ENCODE measurements around the gene KIR3DL3.
"Not testable (repeated sequence)": the region's sequence is repeated elsewhere in the genome, so short reads cannot be mapped to it uniquely, and the experiment has no call there.

Gene KIR3DL3

DNA sequence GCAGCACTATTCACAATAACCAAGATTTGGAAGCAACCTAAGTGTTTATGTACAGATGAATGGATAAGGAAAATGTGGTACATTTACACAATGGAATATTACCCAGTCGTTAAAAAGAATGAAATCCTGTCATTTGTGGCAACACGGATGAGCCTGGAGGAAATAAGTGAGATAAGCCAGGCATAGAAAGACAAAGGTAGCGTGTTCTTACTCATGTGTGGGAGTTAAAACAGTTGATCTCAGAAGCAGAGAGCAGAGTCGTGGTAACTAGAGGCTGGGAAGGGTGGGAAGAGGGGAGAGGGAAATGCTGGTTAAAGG lies 32.0 kb upstream of the KIR3DL3 start:
- TF ChIP-seq, protein P1, sequence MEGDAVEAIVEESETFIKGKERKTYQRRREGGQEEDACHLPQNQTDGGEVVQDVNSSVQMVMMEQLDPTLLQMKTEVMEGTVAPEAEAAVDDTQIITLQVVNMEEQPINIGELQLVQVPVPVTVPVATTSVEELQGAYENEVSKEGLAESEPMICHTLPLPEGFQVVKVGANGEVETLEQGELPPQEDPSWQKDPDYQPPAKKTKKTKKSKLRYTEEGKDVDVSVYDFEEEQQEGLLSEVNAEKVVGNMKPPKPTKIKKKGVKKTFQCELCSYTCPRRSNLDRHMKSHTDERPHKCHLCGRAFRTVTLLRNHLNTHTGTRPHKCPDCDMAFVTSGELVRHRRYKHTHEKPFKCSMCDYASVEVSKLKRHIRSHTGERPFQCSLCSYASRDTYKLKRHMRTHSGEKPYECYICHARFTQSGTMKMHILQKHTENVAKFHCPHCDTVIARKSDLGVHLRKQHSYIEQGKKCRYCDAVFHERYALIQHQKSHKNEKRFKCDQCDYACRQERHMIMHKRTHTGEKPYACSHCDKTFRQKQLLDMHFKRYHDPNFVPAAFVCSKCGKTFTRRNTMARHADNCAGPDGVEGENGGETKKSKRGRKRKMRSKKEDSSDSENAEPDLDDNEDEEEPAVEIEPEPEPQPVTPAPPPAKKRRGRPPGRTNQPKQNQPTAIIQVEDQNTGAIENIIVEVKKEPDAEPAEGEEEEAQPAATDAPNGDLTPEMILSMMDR (IDR thresholded peaks at IDR 0.05; ENCODE audit: low read depth, low read length), result no peak
- no peak overlapping the region for H3K4me3 ChIP-seq (ENCODE audit: low read depth, low read length)

DNA sequence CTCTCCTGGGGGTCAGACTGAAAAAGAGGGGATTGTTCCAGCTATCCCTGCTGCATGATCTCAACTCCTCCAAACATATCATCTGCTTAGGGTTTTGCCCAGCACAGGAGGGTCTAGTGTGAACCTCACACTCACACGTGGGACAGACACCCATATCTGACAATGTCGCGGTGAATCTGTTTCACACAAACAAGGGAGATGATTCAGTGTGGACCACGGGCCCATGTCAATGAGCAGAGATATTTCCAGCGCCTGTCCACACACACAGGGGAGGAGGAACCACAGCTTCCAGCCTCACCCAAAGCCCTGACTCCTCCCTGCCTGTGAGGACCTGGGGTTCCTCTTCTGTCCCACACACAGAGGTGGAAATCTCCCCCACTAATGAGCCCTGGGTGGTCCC lies 29.6 kb upstream of the KIR3DL3 start:
- no peak overlapping the region for H3K4me3 ChIP-seq (ENCODE audit: low read depth, low read length)
- TF ChIP-seq, protein P1 (IDR thresholded peaks at IDR 0.05; ENCODE audit: low read depth, low read length), result no peak

DNA sequence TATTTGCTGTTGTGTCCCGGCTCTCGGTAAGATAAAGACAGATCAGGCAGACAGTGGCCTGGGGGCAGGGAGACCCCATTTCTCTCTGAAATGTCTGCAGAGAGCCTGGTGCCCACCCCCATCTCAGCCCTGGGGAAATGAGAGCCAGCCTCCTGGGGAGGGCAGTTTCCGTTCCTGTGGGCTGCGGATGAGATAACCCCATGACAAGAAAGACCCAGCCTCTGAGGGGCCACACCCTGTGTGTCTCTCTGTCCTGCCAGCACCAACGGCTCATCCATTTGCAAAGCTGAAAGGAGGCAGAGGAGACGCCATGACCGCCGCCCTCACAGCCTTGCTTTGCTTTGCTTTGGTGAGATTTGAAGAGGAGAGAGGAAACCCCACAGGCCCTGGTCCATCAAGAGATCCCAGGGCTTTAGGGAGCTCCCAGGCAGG lies 28.1 kb upstream of the KIR3DL3 start:
- no peak overlapping the region for H3K4me3 ChIP-seq (ENCODE audit: low read depth, low read length)
- TF ChIP-seq, protein P1 (IDR thresholded peaks at IDR 0.05; ENCODE audit: low read depth, low read length), result no peak

DNA sequence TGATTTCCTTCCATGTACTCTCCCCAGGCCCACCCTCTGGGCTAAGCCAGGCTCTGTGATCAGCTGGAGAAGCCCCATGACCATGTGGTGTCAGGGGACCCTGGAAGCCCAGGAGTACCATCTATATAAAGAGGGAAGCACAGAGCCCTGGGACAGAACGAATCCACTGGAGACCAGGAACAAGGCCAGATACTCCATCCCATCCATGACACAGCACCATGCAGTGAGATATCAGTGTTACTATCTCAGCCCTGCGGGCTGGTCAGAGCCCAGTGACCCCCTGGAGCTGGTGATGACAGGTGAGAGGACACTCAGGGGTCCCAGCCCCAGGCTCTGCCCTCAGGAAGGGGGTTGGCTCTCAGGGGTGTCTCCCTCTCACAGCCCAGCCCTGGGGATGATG lies 27.5 kb upstream of the KIR3DL3 start:
- no peak overlapping the region for H3K4me3 ChIP-seq (ENCODE audit: low read depth, low read length)
- TF ChIP-seq, protein P1 (IDR thresholded peaks at IDR 0.05; ENCODE audit: low read depth, low read length), result no peak

DNA sequence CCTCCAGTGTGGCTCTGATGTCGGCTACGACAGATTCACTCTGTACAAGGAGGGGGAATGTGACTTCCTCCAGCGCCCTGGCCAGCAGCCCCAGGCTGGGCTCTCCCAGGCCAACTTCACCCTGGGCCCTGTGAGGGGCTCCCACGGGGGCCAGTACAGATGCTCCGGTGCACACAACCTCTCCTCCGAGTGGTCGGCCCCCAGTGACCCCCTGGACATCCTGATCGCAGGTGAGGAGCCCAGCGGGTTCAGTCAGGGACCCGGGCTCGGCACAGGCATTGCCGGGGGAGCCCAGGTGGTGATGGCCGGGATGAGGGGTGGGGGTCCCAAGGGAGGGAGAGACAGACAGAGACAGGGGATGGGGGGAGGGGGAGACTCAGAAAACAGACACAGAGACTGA lies 26.5 kb upstream of the KIR3DL3 start:
- H3K4me3 ChIP-seq (ENCODE audit: low read depth, low read length), result not testable (repeated sequence)

DNA sequence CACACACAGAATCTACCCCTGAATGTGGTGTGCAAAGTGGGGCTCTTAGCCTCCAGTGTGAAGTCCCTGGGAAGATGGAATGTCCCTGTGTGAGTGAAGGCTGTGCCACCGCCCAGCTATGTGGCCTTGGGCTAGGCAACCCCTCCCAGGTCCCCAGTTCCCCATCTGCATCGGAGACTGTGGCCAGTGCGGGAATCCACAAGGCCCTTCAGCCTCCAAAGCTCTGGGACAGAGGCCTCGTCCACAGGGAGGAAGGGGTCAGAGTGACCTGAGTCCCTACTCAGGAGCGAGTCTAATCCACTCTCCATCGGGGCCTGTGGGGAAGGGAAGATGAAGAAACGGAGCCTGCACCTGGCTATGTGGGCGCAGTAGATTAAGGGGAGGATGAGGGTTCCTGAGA lies 19.3 kb upstream of the KIR3DL3 start:
- H3K4me3 ChIP-seq (ENCODE audit: low read depth, low read length), result no peak overlapping the region
- TF ChIP-seq, protein P1 (IDR thresholded peaks at IDR 0.05; ENCODE audit: low read depth, low read length), result no peak

DNA sequence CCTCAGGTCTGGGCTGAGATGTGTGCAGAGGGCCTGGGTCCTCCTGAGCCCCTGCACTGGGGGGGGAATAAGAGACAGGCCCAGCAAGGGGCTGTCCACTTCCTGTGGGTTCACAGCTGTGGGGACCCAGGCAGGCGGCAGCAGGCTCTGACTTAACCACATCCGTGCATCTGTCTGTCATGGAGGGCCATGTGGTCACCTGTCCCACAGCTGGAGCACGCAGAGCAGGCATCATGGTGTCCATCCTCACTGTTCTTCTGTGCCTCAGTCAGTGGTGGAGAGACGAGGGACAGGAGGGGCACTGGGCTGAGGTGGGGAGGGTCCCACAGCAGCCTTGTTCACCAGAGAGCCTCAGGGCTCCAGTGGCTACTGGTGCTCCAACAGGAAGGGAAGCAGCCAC lies 16.3 kb upstream of the KIR3DL3 start:
- TF ChIP-seq, protein P1 (IDR thresholded peaks at IDR 0.05; ENCODE audit: low read depth, low read length), result no peak

DNA sequence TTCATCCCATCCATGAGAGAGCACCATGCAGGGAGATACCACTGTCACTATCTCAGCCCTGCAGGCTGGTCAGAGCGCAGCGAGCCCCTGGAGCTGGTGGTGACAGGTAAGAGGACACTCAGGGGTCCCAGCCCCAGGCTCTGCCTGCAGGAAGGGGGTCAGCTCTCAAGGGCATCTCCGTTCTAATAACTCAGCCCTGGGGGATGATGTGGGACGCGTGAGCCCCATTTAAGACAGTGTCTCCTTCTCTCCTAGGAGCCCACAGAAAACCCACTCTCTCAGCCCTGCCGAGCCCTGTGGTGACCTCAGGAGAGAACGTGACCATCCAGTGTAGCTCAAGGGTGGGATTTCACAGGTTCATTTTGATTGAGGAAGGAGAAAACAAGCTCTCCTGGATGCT lies 15.5 kb upstream of the KIR3DL3 start:
- TF ChIP-seq, protein P1 (IDR thresholded peaks at IDR 0.05; ENCODE audit: low read depth, low read length), result no peak
- no peak overlapping the region for H3K4me3 ChIP-seq (ENCODE audit: low read depth, low read length)

More for the DNA sequence above, 16.3 kb upstream of the KIR3DL3 start:
- no peak overlapping the region for H3K4me3 ChIP-seq (ENCODE audit: low read depth, low read length)

Data from WI38 (cell line).